ENCODE measurements around the gene CCDC91.

DNA sequence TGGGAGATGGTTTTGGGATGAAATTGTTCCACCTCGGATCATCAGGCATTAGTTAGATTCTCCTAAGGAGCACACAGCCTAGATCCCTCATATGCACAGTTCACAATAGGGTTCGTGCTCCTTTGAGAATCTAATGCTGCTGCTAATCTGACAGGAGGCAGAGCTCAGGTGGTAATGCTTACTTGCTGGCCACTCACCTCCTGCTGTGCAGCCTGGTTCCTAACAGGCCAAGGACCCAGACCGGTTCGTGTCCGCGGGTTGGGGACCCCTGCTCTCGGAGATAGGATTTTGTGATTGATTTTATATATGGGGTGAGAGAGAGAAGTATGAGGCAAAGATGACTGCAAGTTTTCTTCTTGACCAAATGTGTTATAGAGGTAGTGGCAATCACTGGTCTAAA is 57.5 kb downstream of the CCDC91 start:
- TF ChIP-seq POLR2A (IDR thresholded peaks at IDR 0.05): no peak
- TF ChIP-seq, protein P1, sequence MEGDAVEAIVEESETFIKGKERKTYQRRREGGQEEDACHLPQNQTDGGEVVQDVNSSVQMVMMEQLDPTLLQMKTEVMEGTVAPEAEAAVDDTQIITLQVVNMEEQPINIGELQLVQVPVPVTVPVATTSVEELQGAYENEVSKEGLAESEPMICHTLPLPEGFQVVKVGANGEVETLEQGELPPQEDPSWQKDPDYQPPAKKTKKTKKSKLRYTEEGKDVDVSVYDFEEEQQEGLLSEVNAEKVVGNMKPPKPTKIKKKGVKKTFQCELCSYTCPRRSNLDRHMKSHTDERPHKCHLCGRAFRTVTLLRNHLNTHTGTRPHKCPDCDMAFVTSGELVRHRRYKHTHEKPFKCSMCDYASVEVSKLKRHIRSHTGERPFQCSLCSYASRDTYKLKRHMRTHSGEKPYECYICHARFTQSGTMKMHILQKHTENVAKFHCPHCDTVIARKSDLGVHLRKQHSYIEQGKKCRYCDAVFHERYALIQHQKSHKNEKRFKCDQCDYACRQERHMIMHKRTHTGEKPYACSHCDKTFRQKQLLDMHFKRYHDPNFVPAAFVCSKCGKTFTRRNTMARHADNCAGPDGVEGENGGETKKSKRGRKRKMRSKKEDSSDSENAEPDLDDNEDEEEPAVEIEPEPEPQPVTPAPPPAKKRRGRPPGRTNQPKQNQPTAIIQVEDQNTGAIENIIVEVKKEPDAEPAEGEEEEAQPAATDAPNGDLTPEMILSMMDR (IDR thresholded peaks at IDR 0.05): no peak
